Spleen (tissue), 11 donors: ENCODE measurements around the gene FBP2. TPM values are rescaled to one million over a fixed set of nuclear protein-coding genes. Genes with fewer than 3 reads are reported as not detected.

Experiments
- DNase-seq: peaks from one replicate; pipeline ENCODE4 v3.0.0-alpha.2; 2020
- H3K27ac ChIP-seq, 8 donors: fragments of 200-600 bp; sonication (generic) in 7 of 8; 1 replicate in 4 of 8; 2 replicates in 4 of 8; pipeline versions ENCODE4 v1.5.0 to v1.8.0; 2016 to 2021; ENCODE audit warnings: inconsistent platforms in 4 of 8, mild to moderate bottlenecking in 4 of 8, moderate library complexity in 1 of 8
- H3K27me3 ChIP-seq, 7 donors: fragments of 200-600 bp; sonication (generic) in 6 of 7; replicated peaks in 1 of 7; 1 replicate in 4 of 7; 2 replicates in 3 of 7; pipeline versions ENCODE4 v1.5.0 to v1.8.0; 2016 to 2021; ENCODE audit warnings: inconsistent platforms in 3 of 7, mild to moderate bottlenecking in 1 of 7
- H3K36me3 ChIP-seq, 6 donors: fragments of 200-600 bp; sonication (generic) in 5 of 6; 1 replicate in 4 of 6; 2 replicates in 2 of 6; pipeline versions ENCODE4 v1.5.0 to v1.8.0; 2016 to 2021; ENCODE audit warnings: inconsistent platforms in 2 of 6
- H3K4me1 ChIP-seq, 6 donors: fragments of 200-600 bp; sonication (generic) in 5 of 6; 1 replicate in 3 of 6; 2 replicates in 3 of 6; pipeline versions ENCODE4 v1.5.0 to v1.8.0; 2016 to 2021; ENCODE audit warnings: inconsistent platforms in 3 of 6
- H3K4me3 ChIP-seq, 8 donors: fragments of 200-600 bp; sonication (generic) in 7 of 8; 1 replicate in 4 of 8; 2 replicates in 4 of 8; pipeline versions ENCODE4 v1.5.0 to v1.8.0; 2016 to 2021; ENCODE audit warnings: inconsistent platforms in 4 of 8, mild to moderate bottlenecking in 4 of 8, moderate library complexity in 2 of 8
- H3K9me3 ChIP-seq, 8 donors: fragments of 200-600 bp; sonication (generic) in 7 of 8; 1 replicate in 4 of 8; 2 replicates in 4 of 8; pipeline versions ENCODE4 v1.5.0 to v1.8.0; 2016 to 2021; ENCODE audit warnings: inconsistent platforms in 4 of 8
- CTCF ChIP-seq, 11 experiments: fragments of 200-600 bp in 7 of 11; fragments of 450-650 bp in 4 of 11; sonication (generic) in 4 of 11; IDR thresholded peaks in 8 of 11; conservative IDR thresholded peaks in 3 of 11; 1 replicate in 7 of 11; 2 replicates in 4 of 11; pipeline versions ENCODE4 v1.4.0 to v1.8.0; 2016 to 2021; ENCODE audit warnings: antibody characterized with exemption in 11 of 11, inconsistent platforms in 4 of 11, mild to moderate bottlenecking in 1 of 11
- POLR2A ChIP-seq, 3 donors: fragments of 450-650 bp; IDR thresholded peaks; one replicate each; pipeline ENCODE4 v1.5.1; 2017; ENCODE audit warnings: antibody characterized with exemption in 3 of 3, mild to moderate bottlenecking in 1 of 3
- POLR2AphosphoS5 ChIP-seq, 3 donors: sonication (generic); formaldehyde crosslinking; IDR thresholded peaks; one replicate each; pipeline ENCODE4 v1.5.1; 2017; ENCODE audit warnings: antibody characterized with exemption in 3 of 3
- WGBS, 5 donors: extraction: QIAGEN DNeasy Blood & Tissue Kit in 3 of 5; methylation state at CpG; one replicate each; pipeline versions ENCODE4 v1.1.5 to v1.1.7; 2013 to 2018; 5-methylcytosine and 5-hydroxymethylcytosine counted together
- intact Hi-C: fragments of 100-400 bp; cut with DNase I; formaldehyde crosslinking; loops from one replicate; pipeline ENCODE4 v1.15.0; 2023; ENCODE audit warnings: low total_unique reads
- polyA plus RNA-seq, 3 donors: library from polyadenylated mRNA; stranded (reverse); fragments of 200-250 nt; gene quantifications; one replicate each; pipeline ENCODE4 v1.2.1, GENCODE V29; 2013
- total RNA-seq, 7 donors: library from RNA; depleted of rRNA in 3 of 7; stranded (reverse); fragments of >200 nt in 3 of 7; fragmentation: NEBNext Ultra II Directional in 4 of 7; extraction: Animal tissue kit (Norgen Biotek cat#: 25700) in 4 of 7; gene quantifications; one replicate each; pipeline versions ENCODE4 v1.1.0 to v1.2.1, GENCODE V29; 2016 to 2021
- donor health status: healthy with polysubstance abuse.
- donor health status: DM: no; HTN: no; CAD: no; lungs with moderate emphysema.
- donor health status: DM: no; HTN: no; CAD: no.
- donor health status: Bipolar disorder and iron deficiency.
- donor health status: healthy.
- donor health status: DM: no; HTN: no; CAD: no.
- donor health status: DM: yes; HTN: yes; CAD: no.

Gene FBP2
- total and polyA plus RNA-seq, 10 donors, result 0.06 to 0.50 TPM; not detected in 8

- intact Hi-C loops, result no loop called here
- 57 to 78% (median 71%) methylated on average over 4 of the region's 4 CpGs for WGBS, 5 donors
- no peak for TF ChIP-seq CTCF (IDR thresholded peaks at IDR 0.05 in 8 of 11, conservative IDR thresholded peaks at IDR 0.05 in 3 of 11)
- TF ChIP-seq POLR2A (IDR thresholded peaks at IDR 0.05), result no peak
- no peak for TF ChIP-seq POLR2AphosphoS5 (IDR thresholded peaks at IDR 0.05)
- no peaks in the 10 kb centered on the region for H3K9me3 ChIP-seq
- H3K4me3 ChIP-seq, result no peak overlapping the region
- peaks cover 0 to 3% (median 0%) of the 10 kb centered on the region in 7 donors for H3K27me3 ChIP-seq
- H3K4me1 ChIP-seq, result no peaks in the 10 kb centered on the region
- H3K27ac ChIP-seq, result no peak overlapping the region
- no peak for DNase-seq
- no peaks in the 10 kb centered on the region for H3K36me3 ChIP-seq
Measured at GRCh38 chr9:94619026-94619425, 25.4 kb upstream of the FBP2 start.

GRCh38 chr9:94613003-94613402 is 19.4 kb upstream of the FBP2 start:
- H3K27me3 ChIP-seq, result peaks cover 0 to 22% (median 0%) of the 10 kb centered on the region in 7 donors
- WGBS, 5 donors, result 63 to 90% (median 71%) methylated on average over 3 of the region's 3 CpGs
- no peak overlapping the region for H3K4me3 ChIP-seq
- H3K9me3 ChIP-seq, result no peaks in the 10 kb centered on the region
- peaks cover 0 to 6% (median 0%) of the 10 kb centered on the region in 6 donors for H3K4me1 ChIP-seq
- H3K27ac ChIP-seq, result no peak overlapping the region
- DNase-seq, result no peak
- TF ChIP-seq POLR2A (IDR thresholded peaks at IDR 0.05) (no peak), POLR2AphosphoS5 (IDR thresholded peaks at IDR 0.05) (no peak), CTCF (IDR thresholded peaks at IDR 0.05 in 8 of 11, conservative IDR thresholded peaks at IDR 0.05 in 3 of 11) (no peak)
- intact Hi-C loops, result no loop called here
- no peaks in the 10 kb centered on the region for H3K36me3 ChIP-seq

DNA sequence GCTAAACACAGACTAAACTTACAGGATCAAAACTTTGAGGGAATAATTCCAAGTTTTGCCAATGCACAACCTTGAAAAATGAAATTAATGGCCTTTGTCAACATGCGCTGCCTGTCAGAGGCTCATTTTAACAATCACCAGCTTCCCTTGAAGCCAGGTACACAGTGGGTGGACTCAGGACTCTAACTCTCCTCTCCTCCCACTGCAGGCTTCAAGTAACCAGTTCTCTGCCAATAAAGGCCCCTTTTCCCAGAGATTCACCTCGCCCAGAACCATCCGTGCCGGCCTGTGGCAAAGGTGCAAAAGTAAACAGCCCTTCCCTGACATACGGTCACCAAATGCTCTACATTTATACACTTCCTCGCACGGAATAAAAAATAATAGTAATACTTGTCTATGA is 18.4 kb upstream of the FBP2 start:
- TF ChIP-seq CTCF (IDR thresholded peaks at IDR 0.05 in 8 of 11, conservative IDR thresholded peaks at IDR 0.05 in 3 of 11), result no peak
- no peak for TF ChIP-seq POLR2A (IDR thresholded peaks at IDR 0.05)
- TF ChIP-seq POLR2AphosphoS5 (IDR thresholded peaks at IDR 0.05), result no peak
- Histone ChIP-seq H3K36me3 (no peaks in the 10 kb centered on the region), H3K4me1 (peaks cover 0 to 6% (median 0%) of the 10 kb centered on the region in 6 donors), H3K27ac (no peak overlapping the region), H3K4me3 (no peak overlapping the region), H3K9me3 (no peaks in the 10 kb centered on the region), H3K27me3 (peaks cover 0 to 22% (median 0%) of the 10 kb centered on the region in 7 donors)
- WGBS, 5 donors, result 75 to 83% (median 80%) methylated on average over 7 of the region's 7 CpGs
- DNase-seq, result no peak
- intact Hi-C loops, result no loop called here

- Histone ChIP-seq H3K9me3 (no peaks in the 10 kb centered on the region), H3K27me3 (peaks cover 0 to 22% (median 0%) of the 10 kb centered on the region in 7 donors), H3K4me1 (peaks cover 0 to 6% (median 0%) of the 10 kb centered on the region in 6 donors), H3K4me3 (no peak overlapping the region), H3K36me3 (no peaks in the 10 kb centered on the region), H3K27ac (no peak overlapping the region)
- no peak for DNase-seq
- TF ChIP-seq CTCF (IDR thresholded peaks at IDR 0.05 in 8 of 11, conservative IDR thresholded peaks at IDR 0.05 in 3 of 11) (no peak), POLR2A (IDR thresholded peaks at IDR 0.05) (no peak), POLR2AphosphoS5 (IDR thresholded peaks at IDR 0.05) (no peak)
- intact Hi-C loops, result no loop called here
- WGBS, 5 donors, result 57 to 71% (median 64%) methylated on average over 3 of the region's 3 CpGs
Measured at GRCh38 chr9:94611638-94612068, 18.0 kb upstream of the FBP2 start.
